ENCODE data around the gene FOXP1.

Gene FOXP1

DNA sequence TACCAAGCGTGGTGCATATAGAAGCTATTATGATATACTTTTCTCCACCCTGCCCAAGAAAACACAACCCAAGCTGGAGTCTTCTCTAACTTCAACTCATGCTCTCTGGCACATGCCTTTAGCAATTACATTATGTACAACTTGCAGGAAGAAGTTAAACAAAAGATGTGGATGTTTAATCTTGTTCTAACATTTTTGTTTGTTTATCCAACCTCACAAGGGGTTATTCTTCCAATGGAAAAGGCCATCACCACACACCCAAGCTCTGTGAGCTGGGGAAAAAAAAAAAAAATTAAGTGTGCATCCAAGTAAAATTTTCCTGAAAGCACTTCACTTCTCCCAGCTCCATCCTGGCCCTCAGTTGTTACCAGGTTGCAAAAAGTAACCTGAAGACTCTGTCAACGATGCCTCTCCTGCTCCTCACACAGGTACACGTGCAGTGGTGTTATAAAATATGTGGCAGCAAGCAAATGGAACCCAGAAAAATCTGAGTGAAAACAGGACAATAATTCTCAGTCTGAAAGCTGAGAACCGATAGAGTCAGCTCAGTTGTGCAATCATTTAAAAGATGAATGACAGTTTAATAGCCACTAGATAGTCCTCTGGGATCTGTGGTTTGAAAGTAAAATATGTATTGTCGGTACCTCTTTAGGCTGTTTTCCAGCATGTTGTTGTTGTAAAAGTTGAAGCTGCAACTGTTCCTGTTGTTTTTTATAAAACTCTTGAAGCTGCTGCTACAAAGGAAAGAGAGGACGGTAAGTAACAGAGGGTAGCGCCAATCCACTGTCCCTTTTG lies 531.4 kb downstream of the FOXP1 start:
- no peak overlapping the region for H3K4me3 ChIP-seq (ENCODE audit: low read length)
- no peak for TF ChIP-seq ZNF274 (IDR thresholded peaks at IDR 0.05; ENCODE audit: low read depth, low read length)

DNA sequence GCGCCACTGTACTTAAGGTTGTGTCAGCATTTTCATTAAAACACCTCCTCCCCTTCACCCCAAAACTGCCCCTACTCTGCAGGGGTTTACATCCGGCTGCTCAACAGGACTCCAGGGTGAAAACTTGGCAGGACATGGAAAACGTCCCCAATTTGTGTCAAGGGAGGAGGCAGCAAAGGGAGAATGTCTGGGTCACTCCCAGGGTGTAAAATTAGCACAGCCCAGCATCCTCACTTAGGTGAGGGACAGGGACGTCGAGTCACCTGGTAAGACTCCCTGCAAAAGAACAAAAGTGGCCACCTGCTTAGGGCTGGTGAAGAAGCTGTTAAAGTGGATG lies 532.3 kb downstream of the FOXP1 start:
- H3K4me3 ChIP-seq (ENCODE audit: low read length): no peak overlapping the region
- no peak for TF ChIP-seq ZNF274 (IDR thresholded peaks at IDR 0.05; ENCODE audit: low read depth, low read length)

DNA sequence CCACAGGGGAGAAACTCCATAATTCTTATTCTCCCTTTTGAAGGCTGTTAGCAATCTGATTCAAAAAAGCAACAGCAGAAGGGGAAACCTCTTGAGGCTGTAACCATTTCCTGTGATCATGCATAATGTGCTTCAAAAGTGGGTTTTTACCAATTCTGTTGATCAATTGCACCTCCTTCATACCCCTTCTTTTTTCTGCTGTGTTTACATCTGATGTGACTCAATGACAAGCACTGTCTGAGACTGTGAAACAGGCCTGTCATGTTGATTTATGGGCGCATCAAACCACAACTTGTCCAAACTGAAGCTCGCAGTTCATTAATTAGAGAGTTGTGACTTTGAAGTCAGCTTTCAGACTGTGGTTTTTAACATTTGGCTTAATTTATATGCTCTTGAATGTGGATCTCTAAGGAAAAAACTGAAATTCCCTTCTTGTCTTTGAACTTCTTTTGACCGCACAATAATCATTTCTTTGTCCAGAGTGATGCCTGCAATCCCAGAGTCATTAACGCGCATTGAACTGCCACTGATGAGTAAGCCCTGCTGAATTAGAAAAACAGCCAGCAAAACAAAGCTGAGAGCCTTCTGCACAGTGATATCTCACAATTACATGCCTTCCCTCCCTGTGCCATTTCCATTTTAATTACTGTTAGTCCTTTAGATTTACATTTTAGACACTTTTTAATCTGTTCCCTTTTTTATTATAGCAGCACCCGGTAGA lies 532.8 kb downstream of the FOXP1 start:
- TF ChIP-seq ZNF274 (IDR thresholded peaks at IDR 0.05; ENCODE audit: low read depth, low read length): no peak
- H3K4me3 ChIP-seq (ENCODE audit: low read length): no peak overlapping the region

DNA sequence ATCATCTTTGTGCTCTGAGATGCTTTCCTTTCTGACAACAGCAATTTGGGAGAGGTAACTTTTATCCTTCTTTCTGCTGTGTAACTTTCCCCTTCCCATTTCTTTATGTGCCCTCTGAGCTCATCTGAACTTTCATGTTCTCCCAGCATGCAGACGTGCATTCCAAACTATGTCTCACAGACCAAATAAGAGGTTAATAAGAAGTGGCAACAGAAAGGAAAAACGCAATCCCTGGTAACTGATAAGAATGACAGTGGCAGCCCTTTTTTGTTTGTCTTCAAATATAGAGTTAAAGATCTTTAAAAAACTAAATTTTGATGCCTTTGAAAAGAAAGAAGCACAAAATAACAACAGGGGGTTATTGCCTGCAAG lies 533.4 kb downstream of the FOXP1 start:
- no peak for TF ChIP-seq ZNF274 (IDR thresholded peaks at IDR 0.05; ENCODE audit: low read depth, low read length)
- H3K4me3 ChIP-seq (ENCODE audit: low read length): no peak overlapping the region

DNA sequence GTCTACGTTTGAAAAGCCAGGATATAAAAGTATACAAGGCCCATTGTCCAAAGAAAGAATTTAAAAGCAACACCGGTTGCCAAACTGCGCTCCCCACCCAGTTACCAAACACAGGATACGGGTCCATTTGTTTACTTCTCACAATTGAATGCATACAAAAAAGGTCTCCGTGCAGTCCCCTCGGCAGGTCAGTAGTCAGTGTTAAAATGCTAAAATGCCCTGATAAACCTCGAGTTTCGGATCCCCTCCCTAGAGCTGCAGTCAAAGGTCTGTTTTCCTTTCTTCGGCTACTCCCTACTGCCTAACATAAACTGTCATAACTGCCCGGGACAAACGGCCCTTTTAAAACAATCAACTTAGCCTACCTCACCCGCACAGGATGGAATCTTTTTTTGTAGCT lies 534.6 kb downstream of the FOXP1 start:
- H3K4me3 ChIP-seq (ENCODE audit: low read length): no peak overlapping the region
- no peak for TF ChIP-seq ZNF274 (IDR thresholded peaks at IDR 0.05; ENCODE audit: low read depth, low read length)

DNA sequence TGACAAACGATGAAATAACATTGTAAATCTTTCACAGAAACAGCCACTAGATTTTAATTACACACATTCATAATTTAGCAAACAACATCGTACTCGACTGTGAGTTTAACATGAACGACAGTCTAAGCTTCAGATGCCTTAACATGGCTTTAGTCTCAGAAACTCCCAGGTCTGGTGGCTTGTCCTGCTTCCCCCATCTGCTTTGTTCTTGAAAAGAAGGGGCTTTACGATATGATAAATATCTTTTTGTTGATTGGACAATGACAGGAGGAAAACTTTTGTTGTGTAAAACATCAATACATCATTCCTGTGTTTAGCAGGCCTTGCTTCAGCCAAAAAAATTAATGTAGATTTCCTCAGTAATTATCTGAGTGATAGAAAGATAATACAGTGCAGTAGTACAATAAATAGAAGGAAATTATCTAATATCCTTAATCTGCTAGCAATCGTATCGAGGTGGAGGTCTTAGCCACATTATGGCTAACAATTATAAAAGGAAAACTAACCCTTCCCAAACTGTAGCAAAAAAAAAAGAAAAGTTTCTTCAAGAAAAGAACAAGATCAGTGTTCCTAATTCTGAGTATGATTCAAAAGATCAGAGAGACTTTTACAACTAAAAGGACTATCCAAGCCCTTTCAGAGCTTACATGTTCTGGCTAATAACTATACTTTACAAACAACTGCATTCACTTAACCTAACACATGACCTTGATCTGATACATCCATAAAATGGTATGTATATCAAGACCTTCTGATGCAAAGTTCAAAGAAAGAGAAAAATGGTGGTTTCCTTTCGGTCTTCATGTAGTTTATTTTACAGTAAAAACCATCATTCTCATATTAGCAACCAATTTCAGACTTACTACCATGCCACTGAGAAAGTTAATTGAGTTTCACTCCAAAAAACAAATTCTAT lies 535.7 kb downstream of the FOXP1 start:
- TF ChIP-seq ZNF274 (IDR thresholded peaks at IDR 0.05; ENCODE audit: low read depth, low read length): no peak
- no peak overlapping the region for H3K4me3 ChIP-seq (ENCODE audit: low read length)

DNA sequence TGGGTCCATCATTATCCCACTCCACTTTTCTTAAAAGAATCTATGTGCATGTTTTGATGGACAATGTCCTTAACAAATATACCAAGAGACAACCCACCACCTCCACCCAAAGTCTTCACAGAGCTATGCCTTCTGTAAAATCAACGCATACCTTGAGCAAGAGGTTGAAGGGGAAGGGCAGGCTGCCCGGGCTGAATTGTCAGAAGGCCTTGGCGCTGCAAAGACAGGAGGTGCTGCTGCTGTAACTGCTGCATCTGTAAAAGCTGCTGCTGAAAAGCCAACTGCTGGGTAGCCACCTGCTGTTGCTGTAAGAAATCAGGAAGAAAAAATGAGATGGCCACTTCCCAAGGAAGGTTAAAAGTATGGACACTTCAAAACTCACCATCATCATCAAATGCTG lies 536.7 kb downstream of the FOXP1 start:
- no peak overlapping the region for H3K4me3 ChIP-seq (ENCODE audit: low read length)
- TF ChIP-seq ZNF274 (IDR thresholded peaks at IDR 0.05; ENCODE audit: low read depth, low read length): no peak

DNA sequence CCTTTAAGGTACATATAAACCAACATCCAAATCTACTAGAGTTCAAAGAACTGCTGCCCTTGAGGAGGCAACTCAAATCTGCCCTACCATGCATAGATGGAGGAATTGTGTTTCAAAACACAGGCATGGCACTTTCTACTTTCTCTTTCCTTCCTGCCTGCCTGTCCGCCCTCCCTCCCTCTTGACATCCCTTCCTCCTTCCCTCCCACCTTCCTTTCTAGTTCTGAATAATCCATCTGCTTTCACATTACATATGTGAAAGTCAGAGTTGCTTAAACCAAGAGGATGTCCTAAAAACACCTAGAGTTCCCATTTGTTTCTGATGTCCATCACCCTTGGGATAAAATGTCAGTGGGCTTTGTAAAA lies 537.6 kb downstream of the FOXP1 start:
- H3K4me3 ChIP-seq (ENCODE audit: low read length): no peak overlapping the region

DNA sequence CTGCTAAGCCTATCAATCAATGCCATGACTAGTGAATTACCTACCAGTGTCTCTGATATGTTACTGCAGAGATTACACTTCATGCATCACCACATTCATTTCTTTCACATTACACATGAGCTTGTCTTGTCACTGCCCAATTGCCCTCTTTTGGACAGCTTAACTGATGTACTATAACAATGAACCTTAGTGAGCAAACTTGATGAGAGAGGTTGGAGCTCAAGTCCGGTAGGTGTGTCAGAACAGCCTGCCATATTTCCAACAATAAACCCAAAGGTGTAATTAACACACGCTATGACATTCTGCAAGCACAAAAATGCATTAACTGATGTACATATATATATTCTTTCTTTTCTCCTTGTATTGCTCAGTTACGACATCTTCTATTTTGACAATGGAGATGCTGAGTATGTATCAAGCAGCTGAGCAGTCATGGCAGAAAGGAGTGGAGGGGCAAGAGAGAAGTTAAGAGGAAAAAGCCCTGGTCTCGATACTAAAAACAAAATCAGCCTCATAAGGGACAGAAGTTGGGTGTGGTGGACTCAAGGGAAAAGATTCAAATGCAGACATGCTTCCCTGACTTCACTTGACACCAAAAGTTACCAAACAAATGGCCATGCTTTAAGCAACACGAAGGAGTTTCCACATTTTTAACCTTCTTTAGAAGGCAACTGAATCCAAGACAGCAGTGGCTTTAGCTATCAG lies 538.2 kb downstream of the FOXP1 start:
- H3K4me3 ChIP-seq (ENCODE audit: low read length): no peak overlapping the region
- TF ChIP-seq ZNF274 (IDR thresholded peaks at IDR 0.05; ENCODE audit: low read depth, low read length): no peak

More for the DNA sequence above, 537.6 kb downstream of the FOXP1 start:
- no peak for TF ChIP-seq ZNF274 (IDR thresholded peaks at IDR 0.05; ENCODE audit: low read depth, low read length)

DNA sequence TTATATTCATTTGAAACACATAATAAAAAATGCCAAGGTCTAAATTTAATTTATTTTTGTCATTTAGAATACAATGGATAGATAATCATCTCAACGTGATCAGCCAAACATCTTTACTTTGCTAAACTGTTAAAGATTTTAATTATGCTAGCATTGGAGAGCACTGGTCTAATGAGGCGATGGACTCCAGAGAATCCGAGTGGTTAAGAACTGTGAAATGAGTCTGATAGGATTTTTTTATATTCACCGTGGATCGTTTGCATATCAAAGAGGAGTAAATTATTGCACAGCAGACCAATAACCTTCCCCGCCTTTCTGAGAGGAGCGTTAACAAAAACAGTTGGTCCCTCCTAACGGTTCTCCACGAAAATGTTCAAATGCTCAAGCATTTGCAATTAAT lies 540.8 kb downstream of the FOXP1 start:
- TF ChIP-seq ZNF274 (IDR thresholded peaks at IDR 0.05; ENCODE audit: low read depth, low read length): no peak
- H3K4me3 ChIP-seq (ENCODE audit: low read length): no peak overlapping the region

DNA sequence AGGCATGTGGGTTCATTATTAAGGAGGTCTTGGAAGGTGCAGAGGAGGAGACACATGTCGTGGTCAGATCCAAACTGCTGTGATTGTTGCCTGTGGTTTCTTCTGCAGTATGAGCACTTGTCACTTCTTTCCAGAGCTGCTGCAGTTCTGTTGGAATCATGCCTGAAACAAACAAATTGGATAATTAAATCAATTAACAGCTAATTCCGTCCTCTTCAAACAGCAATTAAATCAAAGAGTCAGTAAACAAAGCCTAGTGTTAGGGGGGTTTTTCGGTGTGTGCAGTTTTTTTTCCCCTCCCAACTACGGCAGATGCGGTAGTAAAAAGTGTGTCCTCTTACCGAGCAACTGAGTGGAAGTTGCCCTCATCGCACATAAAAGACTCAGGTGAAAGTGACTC lies 542.2 kb downstream of the FOXP1 start:
- H3K4me3 ChIP-seq (ENCODE audit: low read length): no peak overlapping the region
- no peak for TF ChIP-seq ZNF274 (IDR thresholded peaks at IDR 0.05; ENCODE audit: low read depth, low read length)

DNA sequence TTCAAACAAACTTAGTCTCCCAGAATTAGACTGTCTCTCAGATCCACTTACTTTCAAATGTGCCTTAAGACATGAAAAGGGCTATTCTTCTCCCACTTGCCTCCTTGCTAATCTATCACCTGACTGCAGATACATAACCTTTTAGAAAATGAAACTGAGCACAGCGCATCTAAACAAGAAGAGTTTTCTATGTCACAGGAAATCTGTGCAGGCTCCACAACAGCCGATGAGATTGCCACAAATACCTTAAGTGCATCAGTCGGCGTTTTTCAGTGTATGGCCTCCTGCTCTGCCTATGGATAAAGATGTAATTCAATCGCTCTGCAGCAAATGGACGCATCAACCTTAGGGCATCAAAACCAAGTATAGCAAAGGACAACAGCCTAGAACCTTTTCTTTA lies 544.2 kb downstream of the FOXP1 start:
- TF ChIP-seq ZNF274 (IDR thresholded peaks at IDR 0.05; ENCODE audit: low read depth, low read length): no peak
- H3K4me3 ChIP-seq (ENCODE audit: low read length): no peak overlapping the region

DNA sequence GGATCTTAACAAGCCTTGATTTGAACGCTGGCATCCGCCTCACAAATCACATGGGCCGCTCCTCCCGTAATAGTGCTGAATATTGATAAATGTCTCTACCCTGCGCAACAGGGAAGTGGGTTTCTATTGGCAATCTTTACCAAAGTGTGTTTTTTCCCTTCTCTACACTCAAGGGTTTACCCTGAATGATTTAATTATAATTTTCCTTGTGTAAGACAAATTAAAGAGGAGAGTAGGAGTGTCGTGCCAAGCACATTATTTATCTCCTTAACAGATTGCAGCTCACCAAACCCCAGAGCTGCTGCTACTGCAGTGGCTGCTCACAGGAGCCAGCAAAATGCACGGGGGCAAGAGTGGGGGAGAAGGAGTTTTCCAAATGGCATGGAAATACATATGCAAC lies 545.8 kb downstream of the FOXP1 start:
- H3K4me3 ChIP-seq (ENCODE audit: low read length): no peak overlapping the region
- no peak for TF ChIP-seq ZNF274 (IDR thresholded peaks at IDR 0.05; ENCODE audit: low read depth, low read length)

DNA sequence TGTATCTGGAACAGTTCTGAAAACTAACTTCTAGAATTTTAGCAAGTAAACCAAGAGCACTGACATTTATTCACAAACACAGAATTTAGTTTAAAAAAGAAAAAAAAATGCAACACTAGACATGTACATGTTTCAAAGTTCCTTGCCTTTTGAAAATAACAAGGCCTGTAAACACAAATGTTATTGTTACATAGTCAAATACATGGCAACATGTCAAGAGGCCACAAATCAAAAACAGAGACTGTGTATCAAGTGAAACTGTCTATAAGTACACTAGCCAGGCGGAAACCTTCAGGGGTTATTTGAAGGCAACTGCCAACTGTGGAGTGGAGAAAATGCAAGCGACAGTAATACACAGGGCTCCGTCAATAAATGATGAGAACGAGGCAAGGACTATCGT lies 547.6 kb downstream of the FOXP1 start:
- TF ChIP-seq ZNF274 (IDR thresholded peaks at IDR 0.05; ENCODE audit: low read depth, low read length): no peak
- H3K4me3 ChIP-seq (ENCODE audit: low read length): no peak overlapping the region
